IMR-90 (cell line): ENCODE results near the gene LYRM2. TPM values are rescaled to one million over a fixed set of nuclear protein-coding genes. Genes with fewer than 3 reads are reported as not detected.

Experiments
- ATAC-seq: fragments of 200-7000 bp; cut with Tn5 transposase; 2 replicates; pipeline ENCODE4 v1.9.1; 2020; ENCODE audit warnings: low read depth, mild to moderate bottlenecking, moderate library complexity
- BruUV-seq: library from RNA; stranded (reverse); fragments of 400-500 nt; replicated peaks from 2 replicates; lab custom pipeline; 2021; lab: Mats Ljungman, UMichigan
- CTCF ChIA-PET: fragments of 300-600 bp; formaldehyde crosslinking; extraction: SDS; loops from one replicate; lab custom pipeline; 2021; ENCODE audit warnings: antibody characterized with exemption; lab: Yijun Ruan, JAX
- POLR2A ChIA-PET: fragments of 300-600 bp; sonication (Branson Sonifier 250); formaldehyde crosslinking; loops from one replicate; lab custom pipeline; 2022; ENCODE audit warnings: antibody characterized with exemption; ENCODE audit not compliant: unreplicated experiment; lab: Charles Lee
- DNase-seq: peaks from one replicate; pipeline ENCODE4 v3.0.0; 2013
- H2AFZ ChIP-seq: replicated peaks from 2 replicates; pipeline ENCODE3; 2013; ENCODE audit warnings: low read length, mild to moderate bottlenecking; ENCODE audit not compliant: poor library complexity
- H2AK5ac ChIP-seq: 2 replicates; pipeline ENCODE4 v1.6.1; 2013; ENCODE audit warnings: low read depth, low read length, inconsistent platforms
- H2AK9ac ChIP-seq: replicated peaks from 2 replicates; pipeline ENCODE3; 2013; ENCODE audit warnings: mild to moderate bottlenecking, low read depth, low read length, moderate library complexity; ENCODE audit not compliant: poor library complexity
- H2BK120ac ChIP-seq: 2 replicates; pipeline ENCODE4 v1.6.1; 2013; ENCODE audit warnings: low read depth, low read length, inconsistent platforms
- H2BK15ac ChIP-seq: 3 replicates; pipeline ENCODE4 v1.6.1; 2013; ENCODE audit warnings: low read depth, low read length, inconsistent platforms
- H2BK20ac ChIP-seq: 2 replicates; pipeline ENCODE4 v1.6.1; 2013; ENCODE audit warnings: low read depth, mild to moderate bottlenecking, inconsistent platforms, low read length, moderate library complexity
- H2BK5ac ChIP-seq: 2 replicates; pipeline ENCODE4 v1.6.1; 2013; ENCODE audit warnings: mild to moderate bottlenecking, low read depth, low read length, inconsistent platforms; ENCODE audit not compliant: poor library complexity, severe bottlenecking
- H3K14ac ChIP-seq: replicated peaks from 2 replicates; pipeline ENCODE4 v1.6.1; 2013; ENCODE audit warnings: low read depth, low read length, inconsistent platforms
- H3K18ac ChIP-seq: 2 replicates; pipeline ENCODE4 v1.6.1; 2013; ENCODE audit warnings: low read depth, low read length, control low read depth
- H3K23ac ChIP-seq: 2 replicates; pipeline ENCODE4 v1.6.1; 2013; ENCODE audit warnings: low read depth, low read length, inconsistent platforms
- H3K27ac ChIP-seq: 2 replicates; pipeline ENCODE4 v1.5.1; 2013; ENCODE audit warnings: mild to moderate bottlenecking, control low read depth, low read length; ENCODE audit not compliant: insufficient read depth
- H3K27me3 ChIP-seq: 2 replicates; pipeline ENCODE4 v1.6.1; 2013; ENCODE audit warnings: low read length; ENCODE audit not compliant: control insufficient read depth, insufficient read depth
- H3K36me3 ChIP-seq: 2 replicates; pipeline ENCODE4 v1.6.1; 2013; ENCODE audit warnings: low read length, mixed read lengths; ENCODE audit not compliant: control insufficient read depth, insufficient read depth
- H3K4ac ChIP-seq: 2 replicates; pipeline ENCODE4 v1.6.1; 2013; ENCODE audit warnings: low read depth, low read length, inconsistent platforms
- H3K4me1 ChIP-seq: 2 replicates; pipeline ENCODE4 v1.6.1; 2013; ENCODE audit warnings: low read length, mixed read lengths; ENCODE audit not compliant: control insufficient read depth, insufficient read depth
- H3K4me2 ChIP-seq: 2 replicates; pipeline ENCODE4 v1.6.1; 2013; ENCODE audit warnings: low read depth, mild to moderate bottlenecking, control low read depth, low read length, moderate library complexity
- H3K4me3 ChIP-seq: 2 replicates; pipeline ENCODE4 v1.5.1; 2013; ENCODE audit warnings: low read depth, mild to moderate bottlenecking, control low read depth, low read length, moderate library complexity; ENCODE audit not compliant: insufficient read depth
- H3K56ac ChIP-seq: 2 replicates; pipeline ENCODE4 v1.6.1; 2013; ENCODE audit warnings: low read length, inconsistent platforms; ENCODE audit not compliant: insufficient read depth; ENCODE audit errors: extremely low read depth
- H3K79me1 ChIP-seq, 2 experiments: 2 replicates each; pipeline ENCODE4 v1.6.1; 2013; ENCODE audit warnings: low read length in 2 of 2, inconsistent platforms in 1 of 2, low read depth in 1 of 2
- H3K9ac ChIP-seq: 2 replicates; pipeline ENCODE4 v1.6.1; 2013; ENCODE audit warnings: low read depth, low read length, control low read depth
- H3K9me1 ChIP-seq: 2 replicates; pipeline ENCODE4 v1.6.1; 2013; ENCODE audit warnings: low read length, inconsistent platforms; ENCODE audit not compliant: insufficient read depth
- H3K9me3 ChIP-seq: 2 replicates; pipeline ENCODE4 v1.6.1; 2013; ENCODE audit warnings: low read length; ENCODE audit not compliant: control insufficient read depth, insufficient read depth
- H4K20me1 ChIP-seq: 2 replicates; pipeline ENCODE4 v1.6.1; 2013; ENCODE audit warnings: low read length, inconsistent platforms; ENCODE audit not compliant: insufficient read depth
- H4K5ac ChIP-seq: 2 replicates; pipeline ENCODE4 v1.6.1; 2013; ENCODE audit warnings: mild to moderate bottlenecking, low read depth, low read length, control low read depth
- H4K8ac ChIP-seq, 2 experiments: 2 replicates each; pipeline ENCODE4 v1.6.1; 2013; ENCODE audit warnings: low read depth in 2 of 2, low read length in 2 of 2, control low read depth in 1 of 2, inconsistent platforms in 1 of 2
- H4K91ac ChIP-seq: 2 replicates; pipeline ENCODE4 v1.6.1; 2013; ENCODE audit warnings: low read depth, low read length, inconsistent platforms; ENCODE audit not compliant: insufficient read depth
- BHLHE40 ChIP-seq: fragments of 150-350 bp; IDR thresholded peaks from 2 replicates; pipeline ENCODE4 v1.6.1; 2016; ENCODE audit warnings: mild to moderate bottlenecking, low read depth, low read length
- CHD1 ChIP-seq: IDR thresholded peaks from 2 replicates; pipeline ENCODE4 v1.6.1; 2012; ENCODE audit warnings: low read depth, low read length, improper control_type of control experiment
- CTCF ChIP-seq: conservative IDR thresholded peaks from 2 replicates; pipeline ENCODE4 v1.5.1; 2012; ENCODE audit warnings: mild to moderate bottlenecking, low read depth, low read length, improper control_type of control experiment
- ELK1 ChIP-seq: fragments of 150-350 bp; IDR thresholded peaks from 2 replicates; pipeline ENCODE4 v1.6.1; 2016; ENCODE audit warnings: low read depth, mild to moderate bottlenecking, low read length, moderate library complexity, borderline replicate concordance
- FOS ChIP-seq: fragments of 150-350 bp; IDR thresholded peaks from 2 replicates; pipeline ENCODE4 v1.6.1; 2016; ENCODE audit warnings: low read depth, low read length
- MAFK ChIP-seq: IDR thresholded peaks from 2 replicates; pipeline ENCODE4 v1.6.1; 2012; ENCODE audit warnings: low read depth, low read length, improper control_type of control experiment
- MAZ ChIP-seq: IDR thresholded peaks from 2 replicates; pipeline ENCODE4 v1.6.1; 2012; ENCODE audit warnings: low read depth, mild to moderate bottlenecking, low read length, improper control_type of control experiment, moderate library complexity, borderline replicate concordance
- MXI1 ChIP-seq: IDR thresholded peaks from 2 replicates; pipeline ENCODE4 v1.6.1; 2012; ENCODE audit warnings: low read depth, mild to moderate bottlenecking, low read length, moderate library complexity, borderline replicate concordance
- NFE2L2 ChIP-seq: fragments of 150-350 bp; IDR thresholded peaks from 2 replicates; pipeline ENCODE4 v1.6.1; 2016; ENCODE audit warnings: low read depth, mild to moderate bottlenecking, low read length
- POLR2A ChIP-seq: IDR thresholded peaks from 2 replicates; pipeline ENCODE4 v1.6.1; 2012; ENCODE audit warnings: mild to moderate bottlenecking, low read depth, low read length
- RAD21 ChIP-seq: IDR thresholded peaks from 2 replicates; pipeline ENCODE4 v1.6.1; 2012; ENCODE audit warnings: low read length, improper control_type of control experiment
- RCOR1 ChIP-seq: IDR thresholded peaks from 2 replicates; pipeline ENCODE4 v1.6.1; 2012; ENCODE audit warnings: mild to moderate bottlenecking, low read length, improper control_type of control experiment; ENCODE audit not compliant: insufficient replicate concordance
- RFX5 ChIP-seq: IDR thresholded peaks from 2 replicates; pipeline ENCODE4 v1.8.0; 2012; ENCODE audit warnings: low read depth, mild to moderate bottlenecking, low read length, moderate library complexity
- SMC3 ChIP-seq: fragments of 150-350 bp; IDR thresholded peaks from 2 replicates; pipeline ENCODE4 v1.6.1; 2016; ENCODE audit warnings: low read depth, mild to moderate bottlenecking, antibody characterized with exemption, low read length, moderate library complexity
- USF2 ChIP-seq: fragments of 150-350 bp; IDR thresholded peaks from 2 replicates; pipeline ENCODE4 v1.6.1; 2017; ENCODE audit warnings: mild to moderate bottlenecking, antibody characterized with exemption, low read length, low read depth
- WGBS, 2 experiments: methylation state at CpG; one replicate each; pipeline versions ENCODE4 v1.1.5 to v1.1.7; 2013; ENCODE audit warnings: missing lambda C conversion rate in 2 of 2; ENCODE audit not compliant: insufficient read length in 1 of 2; ENCODE audit errors: extremely low coverage in 2 of 2; 5-methylcytosine and 5-hydroxymethylcytosine counted together
- dilution Hi-C: fragments of 300-500 bp; cut with HindIII; formaldehyde crosslinking; loops from one replicate; pipeline ENCODE4 v1.14.3; 2018; ENCODE audit warnings: low sequenced_read_pairs; ENCODE audit not compliant: unreplicated experiment
- in situ Hi-C: fragments of 300-500 bp; cut with MboI; formaldehyde crosslinking; loops from 3 replicates; pipeline ENCODE4 v1.14.3; 2019; ENCODE audit warnings: low sequenced_read_pairs, inconsistent platforms, mixed read lengths
- intact Hi-C: fragments of 100-400 bp; cut with micrococcal nuclease; formaldehyde crosslinking; loops from 2 replicates; pipeline ENCODE4 v1.10.0; 2022
- polyA plus RNA-seq, 3 experiments: library from polyadenylated mRNA; depleted of rRNA; stranded (reverse); fragments of >200 nt; gene quantifications; 2 replicates each; pipeline ENCODE4 v1.2.3, GENCODE V29; 2012; ENCODE audit warnings: low replicate concordance in 1 of 3
- total RNA-seq: library from RNA; depleted of rRNA; stranded (reverse); fragments of >200 nt; gene quantifications from 2 replicates; pipeline ENCODE4 v1.2.3, GENCODE V29; 2012

Gene LYRM2
- total and polyA plus RNA-seq, 2 of the 4 experiments (the other 2 are of a cell fraction): 14.0 to 24.0 TPM

GRCh38 chr6:89661559-89661958 is 23.0 kb upstream of the LYRM2 start:
- dilution Hi-C loops: no loop called here
- no TSS peak for BruUV-seq
- DNase-seq (no peak), ATAC-seq (no peak)
- Histone ChIP-seq H3K4me3 (no peak overlapping the region), H2AK5ac (no peak overlapping the region), H3K9me1 (0 out of 2 replicates have a peak, but pooled peaks cover 6% of the 10 kb centered on the region), H3K14ac (no peak overlapping the region), H4K91ac (no peak overlapping the region), H3K18ac (no peak overlapping the region), H4K5ac (no peak overlapping the region), H3K4me1 (no peaks in the 10 kb centered on the region), H3K56ac (no peak overlapping the region), H3K23ac (no peak overlapping the region), H3K4ac (no peak overlapping the region), H3K36me3 (peaks cover 35% of the 10 kb centered on the region), H2BK15ac (no peak overlapping the region), H3K9ac (no peak overlapping the region), H4K20me1 (no peaks in the 10 kb centered on the region), H4K8ac (no peak overlapping the region), H2AFZ (no peak overlapping the region), H3K9me3 (no peaks in the 10 kb centered on the region), H3K27ac (no peak overlapping the region), H2BK5ac (no peak overlapping the region), H2AK9ac (no peak overlapping the region), H3K4me2 (no peak overlapping the region), H3K79me1 (no peaks in the 10 kb centered on the region), H2BK120ac (no peak overlapping the region), H2BK20ac (no peak overlapping the region), H3K27me3 (no peaks in the 10 kb centered on the region)
- WGBS, 2 experiments: no CpG with 5 or more reads among the region's 1 CpG
- ChIA-PET POLR2A (no interaction called here), CTCF (no interaction called here)
- intact Hi-C loops: no loop called here
- no peak for TF ChIP-seq MAZ
- TF ChIP-seq NFE2L2: no peak
- no peak for TF ChIP-seq RAD21
- TF ChIP-seq BHLHE40: no peak
- no peak for TF ChIP-seq USF2
- no peak for TF ChIP-seq FOS
- TF ChIP-seq POLR2A: no peak
- TF ChIP-seq RFX5: no peak
- TF ChIP-seq MAFK: no peak
- no peak for TF ChIP-seq RCOR1
- TF ChIP-seq SMC3: no peak
- TF ChIP-seq ELK1: no peak
- no peak for TF ChIP-seq CHD1
- TF ChIP-seq MXI1: no peak
- no peak for TF ChIP-seq CTCF
- in situ Hi-C loops: no loop called here
